ENCODE results near the gene RAD1.
A peak's percentile ranks its signal among the peaks of the same experiment; 100 is the strongest.

RAD1 gene

GRCh38 chr5:34930462-34930844 is 15.1 kb upstream of the RAD1 start:
- Histone ChIP-seq H3K9ac (ENCODE audit: low read depth, low read length) (peak overlapping the region; percentile 80), H3K27ac (ENCODE audit: low read length) (peak overlapping the region; percentile 67)

GRCh38 chr5:34929720-34930461 is 14.6 kb upstream of the RAD1 start:
- Histone ChIP-seq H3K9me3 (ENCODE audit: insufficient read depth, low read length, severe bottlenecking) (no peaks in the 10 kb centered on the region), H3K4me3 (ENCODE audit: low read depth in 1 of 2, low read length in 2 of 2) (peak overlapping the region; percentile 72 to 76), H3K79me2 (ENCODE audit: insufficient read depth, low read length) (peaks cover 51% of the 10 kb centered on the region), H4K20me1 (ENCODE audit: insufficient read depth, low read length) (peaks cover 18% of the 10 kb centered on the region; the same call in 1 of the 2 replicates), H3K27me3 (ENCODE audit: insufficient read depth, low read length, poor library complexity) (no peaks in the 10 kb centered on the region), H2AFZ (ENCODE audit: low read depth, low read length) (peak overlapping the region; percentile 83), H3K27ac (ENCODE audit: low read length) (peak overlapping the region; percentile 67), H3K4me2 (ENCODE audit: insufficient read depth, low read length) (peak overlapping the region; percentile 67), H3K9ac (ENCODE audit: low read depth, low read length) (peak overlapping the region; percentile 80), H3K4me1 (ENCODE audit: insufficient read depth, low read length) (peaks cover 37% of the 10 kb centered on the region), H3K36me3 (ENCODE audit: insufficient read depth, low read length) (peaks cover 38% of the 10 kb centered on the region)
- DNase-seq (peak; percentile 75), ATAC-seq (ENCODE audit: insufficient read depth, low read depth) (peak; percentile 60)
- TF ChIP-seq, protein P1, sequence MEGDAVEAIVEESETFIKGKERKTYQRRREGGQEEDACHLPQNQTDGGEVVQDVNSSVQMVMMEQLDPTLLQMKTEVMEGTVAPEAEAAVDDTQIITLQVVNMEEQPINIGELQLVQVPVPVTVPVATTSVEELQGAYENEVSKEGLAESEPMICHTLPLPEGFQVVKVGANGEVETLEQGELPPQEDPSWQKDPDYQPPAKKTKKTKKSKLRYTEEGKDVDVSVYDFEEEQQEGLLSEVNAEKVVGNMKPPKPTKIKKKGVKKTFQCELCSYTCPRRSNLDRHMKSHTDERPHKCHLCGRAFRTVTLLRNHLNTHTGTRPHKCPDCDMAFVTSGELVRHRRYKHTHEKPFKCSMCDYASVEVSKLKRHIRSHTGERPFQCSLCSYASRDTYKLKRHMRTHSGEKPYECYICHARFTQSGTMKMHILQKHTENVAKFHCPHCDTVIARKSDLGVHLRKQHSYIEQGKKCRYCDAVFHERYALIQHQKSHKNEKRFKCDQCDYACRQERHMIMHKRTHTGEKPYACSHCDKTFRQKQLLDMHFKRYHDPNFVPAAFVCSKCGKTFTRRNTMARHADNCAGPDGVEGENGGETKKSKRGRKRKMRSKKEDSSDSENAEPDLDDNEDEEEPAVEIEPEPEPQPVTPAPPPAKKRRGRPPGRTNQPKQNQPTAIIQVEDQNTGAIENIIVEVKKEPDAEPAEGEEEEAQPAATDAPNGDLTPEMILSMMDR (IDR thresholded peaks at IDR 0.05; ENCODE audit: borderline replicate concordance, extremely low read depth, low read length, poor library complexity, severe bottlenecking): no peak
- no peak for TF ChIP-seq EZH2 (IDR thresholded peaks at IDR 0.05; ENCODE audit: borderline replicate concordance, low read depth, low read length, severe bottlenecking)

More at GRCh38 chr5:34930462-34930844, 15.1 kb upstream of the RAD1 start:
- ATAC-seq (ENCODE audit: insufficient read depth, low read depth) (no peak), DNase-seq (no peak)
- Histone ChIP-seq H2AFZ (ENCODE audit: low read depth, low read length) (peak overlapping the region; percentile 83), H3K79me2 (ENCODE audit: insufficient read depth, low read length) (peaks cover 55% of the 10 kb centered on the region), H3K27me3 (ENCODE audit: insufficient read depth, low read length, poor library complexity) (no peaks in the 10 kb centered on the region), H3K4me2 (ENCODE audit: insufficient read depth, low read length) (peak overlapping the region; percentile 67), H3K4me1 (ENCODE audit: insufficient read depth, low read length) (peaks cover 37% of the 10 kb centered on the region), H3K4me3 (ENCODE audit: low read depth in 1 of 2, low read length in 2 of 2) (peak overlapping the region; percentile 72 to 76), H4K20me1 (ENCODE audit: insufficient read depth, low read length) (peaks cover 18% of the 10 kb centered on the region; the same call in 1 of the 2 replicates), H3K36me3 (ENCODE audit: insufficient read depth, low read length) (peaks cover 37% of the 10 kb centered on the region), H3K9me3 (ENCODE audit: insufficient read depth, low read length, severe bottlenecking) (no peaks in the 10 kb centered on the region)
- no peak for TF ChIP-seq EZH2 (IDR thresholded peaks at IDR 0.05; ENCODE audit: borderline replicate concordance, low read depth, low read length, severe bottlenecking)
- TF ChIP-seq, protein P1 (IDR thresholded peaks at IDR 0.05; ENCODE audit: borderline replicate concordance, extremely low read depth, low read length, poor library complexity, severe bottlenecking): no peak

DNA sequence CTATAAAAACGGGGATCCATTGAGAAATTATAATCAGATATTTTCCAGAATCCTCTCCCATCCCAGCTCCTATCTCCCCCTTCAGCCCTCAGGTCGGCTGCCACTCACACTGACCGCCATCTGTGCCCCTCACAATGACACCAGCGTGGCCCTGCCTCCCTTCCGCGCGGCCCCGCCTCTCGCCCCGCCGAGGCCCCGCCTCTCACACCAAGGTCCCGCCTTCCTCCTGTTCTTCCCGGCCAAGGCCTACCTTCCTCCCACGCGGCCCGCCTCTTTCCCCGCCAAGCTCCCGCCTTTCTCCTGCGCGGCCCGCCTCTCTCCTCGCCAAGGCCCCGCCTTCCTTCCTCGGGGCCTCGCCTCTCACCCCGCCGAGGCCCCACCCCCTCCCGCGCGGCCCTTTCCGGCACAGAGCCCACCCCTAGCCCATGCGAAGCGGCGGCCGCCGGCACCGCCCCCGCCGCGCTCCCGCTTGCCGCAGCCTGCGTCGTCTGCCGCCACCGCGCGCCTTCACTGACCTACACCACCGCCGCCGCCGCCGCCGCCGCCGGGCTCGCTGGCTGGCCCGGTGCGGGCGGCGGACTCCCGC is 13.9 kb upstream of the RAD1 start, which contains the start of gene DNAJC21:
DNAJC21 (plus strand) TSS at position 426 of the 586 bp plus-strand sequence. CDS start 261 bp downstream, outside the sequence.
- peak within 1 kb of the TSS; percentile 72 to 76 for H3K4me3 ChIP-seq (ENCODE audit: low read depth in 1 of 2, low read length in 2 of 2)
- peaks cover 44% of the 10 kb centered on the region for H3K36me3 ChIP-seq (ENCODE audit: insufficient read depth, low read length)
- H3K4me2 ChIP-seq (ENCODE audit: insufficient read depth, low read length): peak within 1 kb of the TSS; percentile 93
- ATAC-seq (ENCODE audit: insufficient read depth, low read depth): peak; percentile 93
- peak within 1 kb of the TSS; percentile 80 for H3K9ac ChIP-seq (ENCODE audit: low read depth, low read length)
- DNase-seq: peak; percentile 98
- peaks cover 18% of the 10 kb centered on the region; the same call in 1 of the 2 replicates for H4K20me1 ChIP-seq (ENCODE audit: insufficient read depth, low read length)
- peak within 1 kb of the TSS; percentile 67 for H3K27ac ChIP-seq (ENCODE audit: low read length)
- H2AFZ ChIP-seq (ENCODE audit: low read depth, low read length): peak within 1 kb of the TSS; percentile 83
- no peak for TF ChIP-seq EZH2 (IDR thresholded peaks at IDR 0.05; ENCODE audit: borderline replicate concordance, low read depth, low read length, severe bottlenecking)
- TF ChIP-seq, protein P1 (IDR thresholded peaks at IDR 0.05; ENCODE audit: borderline replicate concordance, extremely low read depth, low read length, poor library complexity, severe bottlenecking): no peak
- peaks cover 45% of the 10 kb centered on the region for H3K79me2 ChIP-seq (ENCODE audit: insufficient read depth, low read length)
- peaks cover 37% of the 10 kb centered on the region for H3K4me1 ChIP-seq (ENCODE audit: insufficient read depth, low read length)
- H3K27me3 ChIP-seq (ENCODE audit: insufficient read depth, low read length, poor library complexity): no peaks in the 10 kb centered on the region
- H3K9me3 ChIP-seq (ENCODE audit: insufficient read depth, low read length, severe bottlenecking): no peaks in the 10 kb centered on the region

All from DND-41 (cell line).